ENCODE measurements around the gene RAI1. TPM values are rescaled to one million over a fixed set of nuclear protein-coding genes. Genes with fewer than 3 reads are reported as not detected.
A peak's percentile ranks its signal among the peaks of the same experiment; 100 is the strongest.

The RAI1 gene
- total and polyA plus RNA-seq, 2 of the 13 experiments (the other 11 are each of a cell fraction or from before 2014, with no cell fraction given), result 3.4 to 5.2 TPM

GRCh38 chr17:17691468-17692263, 10.4 kb downstream of the RAI1 start (continued):
- no peak for TF ChIP-seq GMEB2 (CRISPR knock-in tag; IDR thresholded peaks at IDR 0.05; ENCODE audit: low read depth)
- TF ChIP-seq ZNF746 (CRISPR knock-in tag; IDR thresholded peaks at IDR 0.05), result no peak
- no peak for TF ChIP-seq CTCF (CRISPR knock-in tag; IDR thresholded peaks at IDR 0.05)
- TF ChIP-seq SMAD1 (CRISPR knock-in tag; IDR thresholded peaks at IDR 0.05; ENCODE audit: borderline replicate concordance, low read depth), result no peak
- TF ChIP-seq CEBPG (CRISPR knock-in tag; IDR thresholded peaks at IDR 0.05), result no peak
- no peak for TF ChIP-seq BATF2 (CRISPR knock-in tag; IDR thresholded peaks at IDR 0.05)
- no peak for TF ChIP-seq TCF7 (IDR thresholded peaks at IDR 0.05; ENCODE audit: low read depth)
- peak; percentile 29; the same call in 1 of the 2 replicates for TF ChIP-seq SKIL (CRISPR knock-in tag; IDR thresholded peaks at IDR 0.05; ENCODE audit: borderline replicate concordance)
- TF ChIP-seq PATZ1 (CRISPR knock-in tag; IDR thresholded peaks at IDR 0.05), result peak; percentile 89
- TF ChIP-seq ATAD3A (CRISPR knock-in tag; IDR thresholded peaks at IDR 0.05), result no peak
- no peak for TF ChIP-seq CSRNP2 (CRISPR knock-in tag; conservative IDR thresholded peaks at IDR 0.05; ENCODE audit: low read depth)
- no peak for TF ChIP-seq GTF3A (CRISPR knock-in tag; conservative IDR thresholded peaks at IDR 0.05)
- TF ChIP-seq CERS6 (CRISPR knock-in tag; IDR thresholded peaks at IDR 0.05), result no peak
- no peak for TF ChIP-seq ZNF225 (CRISPR knock-in tag; IDR thresholded peaks at IDR 0.05)
- TF ChIP-seq AGO2 (optimal IDR thresholded peaks at IDR 0.05; ENCODE audit: low read depth, low read length), result no peak
- peak; percentile 62 for TF ChIP-seq RXRA (CRISPR knock-in tag; IDR thresholded peaks at IDR 0.05)
- no peak for TF ChIP-seq ZNF333 (CRISPR knock-in tag; IDR thresholded peaks at IDR 0.05; ENCODE audit: borderline replicate concordance)
- TF ChIP-seq RBM22 (optimal IDR thresholded peaks at IDR 0.05; ENCODE audit: low read length), result peak; percentile 26

Data from HepG2 (cell line).